GOT3 (cell line): Measurements from ENCODE around the gene EIF2B4.
"Not testable (repeated sequence)": the region's sequence is repeated elsewhere in the genome, so short reads cannot be mapped to it uniquely, and the experiment has no call there.

Experiments used
- DNase-seq: peaks from one replicate; lab custom pipeline; 2025; ENCODE audit warnings: mixed read lengths; lab: John Stamatoyannopoulos, UW

Gene EIF2B4

GRCh38 chr2:27377618-27378095 lies 7.5 kb upstream of the EIF2B4 start:
- no peak for DNase-seq

GRCh38 chr2:27376866-27377617 lies 6.9 kb upstream of the EIF2B4 start:
- no peak for DNase-seq

GRCh38 chr2:27376151-27376865 lies 6.2 kb upstream of the EIF2B4 start:
- no peak for DNase-seq

DNA sequence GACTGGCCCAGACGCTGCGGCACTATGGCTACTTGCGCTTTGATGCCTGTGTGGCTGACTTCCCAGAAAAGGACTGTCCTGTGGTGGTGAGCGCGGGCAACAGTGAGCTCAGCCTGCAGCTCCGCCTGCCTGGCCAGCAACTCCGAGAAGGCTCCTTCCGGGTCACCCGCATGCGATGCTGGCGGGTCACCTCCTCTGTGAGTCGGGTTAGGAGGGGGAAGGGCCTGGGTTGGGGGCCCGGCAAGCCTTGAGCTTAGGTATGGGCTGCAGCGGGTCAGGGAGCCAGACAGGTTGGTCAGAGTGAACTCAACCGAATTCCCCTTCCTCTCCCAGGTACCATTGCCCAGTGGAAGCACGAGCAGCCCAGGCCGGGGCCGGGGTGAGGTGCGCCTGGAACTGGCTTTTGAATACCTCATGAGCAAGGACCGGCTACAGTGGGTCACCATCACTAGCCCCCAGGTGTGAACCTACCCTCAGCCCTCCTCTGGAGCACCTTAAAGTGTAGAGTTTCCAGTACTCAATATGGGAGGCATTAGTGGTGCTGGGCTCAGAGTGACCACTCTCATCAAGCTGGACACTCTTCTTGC lies 5.5 kb upstream of the EIF2B4 start:
- DNase-seq = no peak

- no peak for DNase-seq
These were observed 3.4 kb upstream of the EIF2B4 start for GRCh38 chr2:27373567-27373966.

DNA sequence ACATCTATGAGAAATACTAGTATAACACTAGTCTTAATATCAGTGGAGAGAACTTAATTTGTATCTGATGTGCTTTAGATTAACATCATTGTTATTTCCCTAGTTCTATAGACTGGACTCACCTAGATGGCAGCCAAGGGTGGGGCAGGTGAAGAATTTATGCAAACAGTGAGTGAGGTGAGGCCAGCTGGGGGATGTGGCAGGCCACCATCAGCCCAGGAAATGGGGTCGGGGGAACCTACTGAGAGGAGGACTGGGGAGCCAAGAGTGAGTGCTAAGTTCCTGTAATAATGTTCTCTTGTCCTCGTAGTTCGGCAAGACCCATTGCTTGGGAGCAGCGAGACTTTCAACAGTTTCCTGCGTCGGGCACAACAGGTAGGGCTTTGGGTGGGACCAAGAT lies 2.8 kb upstream of the EIF2B4 start:
- no peak for DNase-seq

GRCh38 chr2:27370816-27371620 lies 880 bp upstream of the EIF2B4 start:
- DNase-seq = peak; percentile 29

GRCh38 chr2:27369471-27370025 lies 590 bp downstream of the EIF2B4 start:
- DNase-seq = peak; percentile 35

GRCh38 chr2:27363933-27364332 lies 6.2 kb downstream of the EIF2B4 start:
- DNase-seq = no peak

DNA sequence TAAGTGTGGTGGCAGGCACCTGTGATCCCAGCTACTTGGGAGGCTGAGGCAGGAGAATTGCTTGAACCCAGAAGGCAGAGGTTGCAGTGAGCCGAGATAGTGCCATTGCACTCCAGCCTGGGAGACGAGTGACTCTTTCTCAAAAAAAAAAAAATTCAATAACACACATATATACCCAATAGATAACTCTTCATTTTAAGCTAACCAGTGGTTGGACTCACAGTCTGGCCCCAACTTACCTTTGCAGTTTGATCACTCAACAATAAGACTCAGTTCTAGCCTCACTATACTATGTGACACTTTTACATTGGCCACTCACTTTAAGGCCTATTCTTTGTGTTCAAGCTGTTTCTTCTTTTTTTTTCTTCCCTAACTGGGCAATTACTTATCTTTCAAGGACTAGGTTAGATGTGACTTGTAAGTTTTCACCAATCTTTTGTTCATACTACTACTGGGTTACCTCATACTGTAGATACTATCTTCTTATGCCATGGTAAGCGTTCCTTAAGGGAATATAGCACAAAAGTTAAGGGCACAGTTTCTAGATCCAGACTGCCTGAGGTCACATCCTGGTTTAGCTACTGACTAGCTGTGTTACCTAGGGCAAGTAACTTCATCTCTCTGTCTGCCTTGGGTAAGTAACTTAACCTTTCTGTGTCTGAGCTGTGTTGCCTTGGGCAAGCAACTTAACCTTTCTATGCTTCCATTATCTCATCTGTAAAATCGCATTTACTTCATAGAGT lies 7.3 kb downstream of the EIF2B4 start:
- DNase-seq = no peak

DNA sequence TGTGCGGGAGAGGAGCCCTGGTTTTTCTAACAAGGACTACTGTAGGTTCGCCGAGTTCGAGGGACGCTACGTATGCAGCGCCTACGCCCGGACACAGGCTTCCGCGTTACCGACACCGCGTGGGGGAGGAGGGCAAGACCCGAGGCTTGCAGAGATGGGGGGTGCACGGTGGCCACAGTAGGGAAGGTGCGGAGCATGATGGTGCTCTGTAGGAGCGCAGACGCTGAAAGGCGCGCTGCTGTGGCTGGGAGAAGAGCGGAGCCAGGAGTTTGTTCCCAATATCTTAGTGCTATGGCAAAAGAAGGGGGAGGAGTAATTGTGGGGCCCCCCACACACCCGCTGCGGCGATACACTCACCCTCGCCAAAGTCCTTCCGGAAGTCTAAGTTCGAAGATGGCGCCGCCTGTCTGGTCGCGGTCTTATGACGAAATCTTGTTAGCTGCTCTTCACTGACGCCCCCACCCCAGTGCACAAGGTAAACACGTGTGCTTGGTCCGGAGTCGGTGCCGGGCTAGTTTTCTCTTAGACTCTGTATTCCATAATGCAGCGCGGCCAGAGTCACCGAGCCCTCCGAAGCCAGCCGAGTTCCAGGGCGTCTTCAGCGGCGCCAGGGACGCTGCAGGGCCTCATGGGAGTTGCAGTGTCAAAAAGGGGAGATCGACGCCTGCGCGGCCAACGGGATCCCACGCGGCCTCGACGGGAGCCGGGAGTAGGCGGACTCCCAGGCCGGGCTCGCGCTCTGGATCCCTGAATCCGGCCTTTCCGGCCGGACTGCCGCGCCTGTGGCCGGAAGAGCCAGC lies 13.6 kb downstream of the EIF2B4 start, which contains the start of gene GTF3C2:
Gene GTF3C2, minus strand, starts transcription at position 383 of the 800 bp plus-strand sequence. CDS start 13,210 bp downstream, outside the sequence.
- peak; percentile 97 for DNase-seq

DNA sequence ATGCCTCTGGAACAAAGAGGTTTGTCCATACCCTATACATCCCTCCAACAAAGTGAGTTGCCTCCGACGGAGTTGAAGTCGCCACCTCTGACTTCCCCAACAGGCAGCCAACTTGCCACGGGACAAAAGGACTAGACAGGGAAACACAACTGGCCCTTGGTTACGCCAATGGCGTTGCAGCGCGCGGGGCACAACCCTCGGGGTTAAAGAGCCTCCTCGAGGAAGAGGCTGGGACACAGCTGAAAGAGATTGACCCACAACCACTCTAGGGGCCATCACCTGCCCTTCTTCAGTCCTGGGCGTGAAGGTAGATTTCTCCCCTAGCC lies 14.1 kb downstream of the EIF2B4 start:
- DNase-seq = no peak

DNA sequence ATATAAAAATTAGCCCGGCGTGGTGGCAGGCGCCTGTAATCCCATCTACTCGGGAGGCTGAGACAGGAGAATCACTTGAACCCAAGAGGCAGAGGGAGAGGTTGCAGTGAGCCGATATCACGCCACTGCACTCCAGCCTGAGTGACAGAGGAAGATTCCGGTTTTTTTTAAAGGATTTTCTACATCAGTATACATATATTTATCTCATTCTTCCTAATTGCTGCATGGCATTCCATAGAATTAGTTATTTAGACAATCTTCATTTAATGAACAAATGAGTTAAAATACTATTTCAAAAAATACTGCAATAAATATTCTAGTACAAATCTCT lies 15.6 kb downstream of the EIF2B4 start:
- DNase-seq = no peak

DNA sequence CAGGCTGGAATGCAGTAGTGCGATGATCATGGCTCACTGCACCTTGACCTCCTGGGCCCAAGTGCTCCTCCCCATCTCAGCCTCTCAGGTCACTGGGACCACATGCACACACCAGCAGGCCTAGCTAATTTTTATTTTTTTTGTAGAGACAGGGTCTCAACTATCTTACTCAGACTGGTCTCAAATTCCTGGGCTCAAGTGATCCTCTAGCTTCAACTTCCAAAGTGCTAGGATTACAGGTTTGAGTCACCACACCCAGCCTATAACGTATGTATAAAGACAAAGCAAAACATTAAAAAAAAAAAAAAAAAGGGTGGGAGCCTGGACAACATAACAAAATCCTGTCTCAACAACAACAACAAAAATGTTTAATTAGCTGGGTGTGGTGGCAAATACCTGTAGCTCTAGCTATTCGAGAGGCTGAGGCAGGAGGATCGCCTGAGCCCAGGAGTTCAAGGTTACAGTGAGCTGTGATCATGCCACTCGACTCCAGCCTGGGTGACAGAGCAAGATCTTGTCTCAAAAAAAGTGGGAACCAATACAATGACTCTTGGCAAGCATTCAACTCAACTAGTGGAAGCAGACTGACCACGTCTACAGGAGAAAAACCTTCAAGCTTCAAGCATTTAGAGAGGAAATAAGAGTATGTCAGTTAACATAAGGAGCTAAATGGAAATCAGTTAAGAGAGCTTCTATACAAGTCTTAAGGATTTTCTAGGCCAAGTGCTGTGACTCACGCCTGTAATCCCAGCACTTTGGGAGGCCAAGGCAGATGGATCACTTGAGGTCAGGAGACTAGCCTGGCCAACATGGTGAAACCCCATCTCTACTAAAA lies 16.2 kb downstream of the EIF2B4 start:
- DNase-seq = no peak

GRCh38 chr2:27353386-27353761 lies 16.8 kb downstream of the EIF2B4 start:
- DNase-seq = not testable (repeated sequence)

DNA sequence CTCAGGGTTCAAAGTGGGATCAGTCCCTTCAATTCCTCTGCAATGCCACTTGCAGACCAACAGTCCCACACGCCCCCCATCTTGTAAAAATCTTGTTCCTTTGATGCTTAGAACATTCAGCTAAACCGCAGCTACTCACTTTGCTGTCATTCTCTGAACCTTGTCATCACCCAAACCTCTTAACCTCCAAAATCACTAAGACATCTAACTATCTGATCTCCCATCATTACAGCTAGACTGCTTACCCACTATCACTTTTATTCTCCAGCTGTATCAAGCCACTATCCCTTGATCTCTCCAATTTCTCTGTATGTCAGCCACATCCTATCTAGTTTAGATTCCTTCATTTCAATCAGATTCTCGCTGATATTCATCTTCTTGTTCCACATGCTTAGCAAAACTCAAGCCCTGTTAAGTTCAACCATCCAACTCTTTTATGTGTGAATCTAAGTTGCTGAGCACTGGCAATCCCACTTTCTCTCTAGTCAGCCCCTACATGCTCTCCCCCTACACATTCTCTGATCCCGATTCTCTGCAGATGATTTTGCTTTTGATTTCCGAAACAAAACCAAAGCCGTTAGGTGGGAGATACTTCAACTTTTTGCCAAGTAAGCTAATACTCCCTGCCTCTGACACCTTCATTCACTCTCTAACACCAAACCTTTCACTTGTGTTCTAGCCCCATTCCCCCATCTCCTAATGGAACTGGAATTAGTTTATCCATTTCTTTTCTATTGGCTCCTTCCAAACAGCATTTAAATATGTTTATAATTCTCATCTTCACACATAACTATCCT lies 18.1 kb downstream of the EIF2B4 start:
- DNase-seq = no peak

DNA sequence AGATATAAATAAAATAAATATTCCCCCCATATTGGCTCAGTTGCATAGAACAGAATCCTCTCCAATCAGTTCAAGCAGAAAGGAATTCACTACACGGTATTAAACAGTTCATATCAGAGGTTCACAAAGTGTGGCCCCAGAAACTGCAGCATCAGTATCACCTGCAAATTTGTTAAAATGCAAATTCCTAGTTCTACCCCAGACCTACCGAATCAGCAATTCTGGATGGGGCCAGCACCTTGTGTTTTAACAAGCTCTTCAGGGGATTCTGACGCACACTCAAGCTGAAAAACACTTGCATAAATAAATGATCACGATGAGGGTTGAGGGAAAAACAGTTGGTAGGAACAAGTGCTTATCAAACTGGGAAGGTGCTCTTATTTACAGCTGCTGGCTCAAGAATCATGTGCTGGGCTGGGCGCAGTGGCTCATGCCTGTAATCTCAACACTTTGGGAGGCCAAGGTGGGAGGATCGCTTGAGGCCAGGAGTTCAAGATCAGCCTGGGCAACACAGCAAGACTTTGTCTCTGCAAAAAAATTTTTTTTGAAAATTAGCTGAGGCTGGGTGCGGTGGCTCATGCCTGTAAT lies 19.9 kb downstream of the EIF2B4 start:
- DNase-seq = no peak

GRCh38 chr2:27347641-27348040 lies 22.5 kb downstream of the EIF2B4 start:
- no peak for DNase-seq
